Stimulated activated CD8-positive, alpha-beta memory T cell treated with anti-CD3 and anti-CD28 coated beads, Interleukin-2, amount 100 ng/mL, for 1 hour (primary cell): ENCODE results near the gene COPG2.

ENCODE experiments used
- DNase-seq, 2 donors: peaks; one replicate each; pipeline ENCODE4 v3.0.0-alpha.2; 2020; ENCODE audit warnings: low read depth in 2 of 2

Gene COPG2

DNA sequence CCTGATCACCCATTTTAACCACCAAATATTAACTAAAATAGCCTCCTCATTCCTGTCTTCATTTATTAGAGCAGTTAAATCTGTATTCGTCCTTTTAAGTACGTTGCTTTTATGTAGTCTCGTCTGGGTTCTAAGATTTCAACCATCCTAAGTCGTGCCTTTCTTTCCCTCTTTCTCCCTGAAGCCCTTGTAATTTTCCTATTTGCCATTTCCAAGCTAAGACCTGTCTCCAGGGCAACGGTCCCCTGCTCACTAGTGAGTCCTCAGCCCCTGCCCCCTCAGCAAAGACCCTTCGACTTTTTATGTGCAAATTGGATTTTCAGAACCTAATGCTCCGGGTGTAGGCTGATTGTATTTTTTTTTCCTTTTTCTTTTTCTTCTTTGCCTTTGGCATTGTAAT, 192.8 kb downstream of the COPG2 start:
- no peak for DNase-seq

DNA sequence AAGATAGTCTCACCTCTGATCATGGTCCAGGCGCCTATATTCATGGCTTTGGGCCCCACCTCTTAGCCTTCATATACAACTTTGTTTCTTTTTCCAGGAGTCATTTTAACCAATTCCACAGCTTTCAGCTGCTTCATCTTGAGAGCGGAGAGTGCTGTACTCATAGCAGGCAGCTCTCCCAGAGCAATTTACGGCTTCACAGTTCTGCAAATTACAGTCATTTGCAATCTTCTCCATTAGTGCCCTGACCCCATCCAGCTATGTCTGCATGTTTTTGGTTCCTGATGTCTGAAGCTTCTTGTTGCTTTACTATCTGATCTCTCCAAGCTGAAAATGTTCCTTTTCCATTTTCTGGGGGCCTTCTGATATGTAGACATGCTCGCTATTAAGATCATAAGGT, 194.7 kb downstream of the COPG2 start:
- no peak for DNase-seq

DNA sequence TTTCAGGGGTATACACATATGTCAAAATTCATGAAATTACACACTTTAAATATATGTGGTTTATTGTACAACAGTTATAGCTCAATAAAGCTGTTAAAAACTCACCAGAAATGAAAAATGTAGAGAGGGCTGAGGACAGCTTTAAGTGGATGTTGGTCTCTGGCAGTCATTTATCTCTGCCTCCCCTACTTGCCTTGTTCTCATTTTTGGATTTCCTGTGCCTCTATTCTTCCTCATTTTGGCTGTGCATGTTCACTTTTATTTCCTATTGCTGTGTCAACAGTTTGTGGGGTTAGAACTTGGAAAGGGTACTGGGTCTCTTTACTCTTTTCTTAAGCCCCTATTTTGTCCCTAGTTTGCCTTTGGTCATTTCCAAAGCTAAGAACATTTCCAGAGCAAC, 195.3 kb downstream of the COPG2 start:
- no peak for DNase-seq

DNA sequence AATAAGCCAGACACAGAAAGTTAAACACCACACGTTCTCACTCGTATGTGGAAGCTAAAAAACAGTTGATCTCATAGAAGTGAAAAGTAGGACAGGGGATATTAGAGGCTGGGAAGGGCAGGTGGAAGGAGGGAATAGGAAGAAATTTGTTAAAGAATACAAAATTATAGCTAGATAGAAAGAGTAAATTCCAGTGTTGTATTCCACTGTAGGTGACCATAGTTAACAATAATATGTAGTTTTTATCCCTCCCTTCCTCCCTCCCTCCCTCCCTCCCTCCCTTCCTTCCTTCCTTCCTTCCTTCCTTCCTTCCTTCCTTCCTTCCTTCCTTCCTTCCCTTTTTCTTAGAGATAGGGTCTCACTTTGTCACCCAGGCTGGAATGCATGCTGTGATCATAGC, 196.6 kb downstream of the COPG2 start:
- DNase-seq: no peak

DNA sequence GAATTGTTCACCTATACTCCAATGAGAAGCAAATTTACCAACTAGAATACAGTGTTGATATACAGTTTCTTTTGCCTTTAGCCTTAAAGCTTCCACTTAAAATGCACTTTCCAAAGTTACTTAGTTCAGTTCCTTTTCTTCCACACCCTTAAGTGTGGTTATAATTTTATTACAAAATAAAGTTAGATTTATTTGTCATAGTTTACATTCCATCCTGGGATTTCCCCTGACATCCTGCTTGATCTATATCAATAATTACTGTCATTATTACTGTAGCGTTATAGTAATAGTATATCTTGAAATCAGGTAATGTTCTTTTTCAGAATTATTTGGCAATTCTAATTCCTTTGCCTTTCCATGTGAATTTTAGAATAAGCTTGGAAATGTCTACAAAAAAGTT, 199.9 kb downstream of the COPG2 start:
- DNase-seq: no peak

DNA sequence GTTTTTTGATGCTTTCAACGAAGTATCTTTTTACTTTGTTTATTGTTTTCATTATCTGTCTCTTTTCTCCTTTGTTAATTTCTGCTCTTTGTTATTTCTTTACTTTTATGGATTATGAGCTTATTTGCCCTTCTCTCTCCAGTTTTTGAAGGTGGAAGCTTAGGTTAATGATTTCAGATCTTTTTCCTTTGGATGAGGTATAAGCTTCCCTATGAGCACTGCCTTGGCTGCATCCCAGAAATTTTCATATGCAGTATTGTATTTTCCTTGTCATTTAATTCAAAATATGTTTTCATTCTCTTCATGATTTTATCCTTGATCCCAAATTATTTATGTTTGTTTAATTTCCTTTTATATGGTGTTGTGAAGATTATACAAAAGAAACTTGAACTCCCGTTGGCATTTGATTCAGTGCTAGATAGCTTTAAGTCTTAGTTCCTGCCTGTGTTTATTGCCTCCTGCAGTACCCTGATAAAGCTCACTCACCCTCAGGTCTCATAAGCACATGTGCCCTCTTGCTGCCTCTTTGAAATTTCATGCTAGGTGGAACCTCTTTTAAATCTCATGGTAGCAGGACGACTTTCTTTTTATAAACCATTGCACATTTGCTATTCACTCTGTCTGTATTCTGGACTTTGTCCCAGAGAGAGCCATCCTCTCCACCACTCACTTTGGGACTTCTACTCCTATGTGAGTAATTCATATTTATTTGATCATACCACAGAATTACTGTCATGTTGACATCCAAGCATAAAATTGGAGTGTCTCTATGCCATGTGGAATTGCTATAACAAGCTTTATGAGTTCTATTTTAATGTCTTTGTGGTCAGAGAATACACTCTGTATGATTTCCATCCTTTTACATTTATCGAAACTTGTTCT, 204.8 kb downstream of the COPG2 start:
- DNase-seq: no peak

DNA sequence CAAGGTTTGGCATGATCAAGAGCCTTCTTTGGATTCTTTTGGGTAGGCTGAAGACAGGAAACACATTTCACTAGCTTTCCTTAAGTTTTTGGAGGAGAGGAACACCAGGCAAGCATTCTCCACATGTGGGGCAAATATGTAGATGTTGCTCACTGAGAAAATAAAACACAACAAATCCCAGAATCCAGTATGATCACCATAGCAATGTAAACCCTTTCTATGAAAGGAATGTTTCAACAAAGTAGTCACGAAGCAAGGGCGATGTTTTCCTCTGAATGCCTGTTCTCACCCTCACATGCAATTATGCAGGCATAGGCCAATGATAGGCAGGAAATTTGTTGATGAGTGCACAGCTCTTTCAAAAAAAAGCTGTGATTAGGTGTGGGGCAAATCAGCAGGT, 207.3 kb downstream of the COPG2 start:
- no peak for DNase-seq

DNA sequence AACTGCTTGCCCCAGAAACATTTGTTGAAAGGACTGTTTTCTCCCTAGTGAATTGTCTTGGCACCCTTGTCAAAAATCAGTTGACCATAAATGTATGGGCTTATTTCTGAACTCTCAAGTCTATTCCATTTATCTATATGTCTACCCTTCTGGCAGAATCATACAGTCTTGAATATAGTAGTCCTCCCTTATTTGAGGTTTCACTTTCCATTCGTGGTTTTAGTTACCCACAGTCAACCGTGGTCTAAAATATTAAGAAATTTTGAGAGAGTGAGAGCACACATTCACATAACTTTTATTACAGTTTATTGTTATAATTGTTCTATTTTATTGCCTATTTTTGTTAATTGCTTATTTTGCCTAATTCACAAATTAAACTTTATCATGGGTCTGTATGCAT, 210.3 kb downstream of the COPG2 start:
- DNase-seq: no peak
